MM.1S (cell line): ENCODE results near the gene COMMD4.

Experiments
- DNase-seq: peaks from one replicate; pipeline ENCODE4 v3.0.0-alpha.2; 2015
- H2AFZ ChIP-seq: fragments of 300-600 bp; sonication (generic); 2 replicates; pipeline ENCODE4 v1.6.0; 2016; ENCODE audit warnings: antibody characterized with exemption, low read length
- H3F3A ChIP-seq: fragments of 300-600 bp; sonication (generic); 2 replicates; pipeline ENCODE4 v1.6.1; 2016; ENCODE audit warnings: mild to moderate bottlenecking, antibody characterized with exemption, low read length, moderate library complexity, mixed read lengths; ENCODE audit not compliant: insufficient read depth
- H3K27ac ChIP-seq: fragments of 300-600 bp; sonication (generic); 2 replicates; pipeline ENCODE4 v1.5.1; 2016; ENCODE audit warnings: mild to moderate bottlenecking, low read length
- H3K27me3 ChIP-seq: fragments of 300-600 bp; sonication (generic); replicated peaks from 2 replicates; pipeline ENCODE4 v1.6.0; 2016; ENCODE audit warnings: low read length; ENCODE audit not compliant: insufficient read depth
- H3K36me3 ChIP-seq: fragments of 300-600 bp; sonication (generic); replicated peaks from 2 replicates; pipeline ENCODE4 v1.6.1; 2016; ENCODE audit warnings: mild to moderate bottlenecking, low read length, mixed read lengths; ENCODE audit not compliant: insufficient read depth
- H3K4me1 ChIP-seq: fragments of 300-600 bp; sonication (generic); 2 replicates; pipeline ENCODE4 v1.6.1; 2016; ENCODE audit warnings: low read length, mixed read lengths
- H3K4me2 ChIP-seq: fragments of 300-600 bp; sonication (generic); 2 replicates; pipeline ENCODE4 v1.6.0; 2016; ENCODE audit warnings: low read depth, low read length
- H3K4me3 ChIP-seq: fragments of 300-600 bp; sonication (generic); 2 replicates; pipeline ENCODE4 v1.5.1; 2016; ENCODE audit warnings: low read length, mixed read lengths
- H3K79me2 ChIP-seq: fragments of 300-600 bp; sonication (generic); 2 replicates; pipeline ENCODE4 v1.6.1; 2016; ENCODE audit warnings: mixed run types, low read length, mixed read lengths
- H3K9ac ChIP-seq: fragments of 300-600 bp; sonication (generic); 2 replicates; pipeline ENCODE4 v1.6.1; 2016; ENCODE audit warnings: low read length, mixed read lengths
- H3K9me2 ChIP-seq: fragments of 300-600 bp; sonication (generic); replicated peaks from 2 replicates; pipeline ENCODE4 v1.6.1; 2016; ENCODE audit warnings: mild to moderate bottlenecking, low read length, mixed read lengths; ENCODE audit not compliant: insufficient read depth
- H3K9me3 ChIP-seq: fragments of 300-600 bp; sonication (generic); replicated peaks from 2 replicates; pipeline ENCODE4 v1.6.1; 2016; ENCODE audit warnings: mild to moderate bottlenecking, low read length, mixed read lengths; ENCODE audit not compliant: insufficient read depth
- H4K20me1 ChIP-seq: fragments of 300-600 bp; sonication (generic); 2 replicates; pipeline ENCODE4 v1.6.1; 2016; ENCODE audit warnings: mild to moderate bottlenecking, low read length, moderate library complexity, mixed read lengths; ENCODE audit not compliant: insufficient read depth
- EZH2 ChIP-seq: fragments of 300-600 bp; sonication (generic); optimal IDR thresholded peaks from 2 replicates; pipeline ENCODE3; 2017; ENCODE audit warnings: low read depth, mild to moderate bottlenecking, antibody characterized with exemption, low read length, mixed read lengths
- EZH2phosphoT487 ChIP-seq: fragments of 300-600 bp; sonication (generic); IDR thresholded peaks from 2 replicates; pipeline ENCODE4 v1.6.1; 2018; ENCODE audit warnings: antibody characterized with exemption, low read length
- TF ChIP-seq, protein P1 (sequence below): fragments of 300-600 bp; sonication (generic); IDR thresholded peaks from 2 replicates; pipeline ENCODE4 v1.5.1; 2016; ENCODE audit warnings: antibody characterized with exemption, low read length, mixed read lengths

Gene COMMD4

DNA sequence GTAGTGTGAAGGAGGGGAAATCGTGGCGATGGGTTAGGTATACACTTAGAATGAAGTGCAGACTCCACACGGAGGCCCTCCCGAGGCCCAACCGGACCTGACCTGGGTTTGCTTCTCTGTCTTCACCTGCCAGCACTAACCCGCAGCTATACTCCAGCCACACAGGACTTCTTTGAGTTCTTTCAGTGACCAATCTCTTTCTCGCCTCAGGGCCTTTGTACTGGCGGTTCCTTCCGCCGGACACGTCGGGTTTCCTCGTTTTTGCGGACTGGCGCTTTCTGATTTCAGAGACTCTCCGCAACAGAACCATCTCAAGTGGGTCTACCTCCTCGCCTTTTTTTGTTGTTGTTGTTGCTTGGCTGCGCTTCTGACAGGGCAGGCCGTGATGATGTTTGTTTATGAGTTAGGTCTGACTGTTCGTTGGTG, 10.9 kb downstream of the COMMD4 start, which contains the start of gene NEIL1:
Gene NEIL1 (plus strand): TSS at position 244 of the 426 bp plus-strand sequence. CDS start 1,867 bp downstream, outside the sequence.
- DNase-seq, result peak; percentile 39
- Histone ChIP-seq H3K9ac (peak within 1 kb of the TSS; percentile 51; the same call in 1 of the 2 replicates), H3K9me3 (no peaks in the 10 kb centered on the region), H3K9me2 (no peaks in the 10 kb centered on the region), H4K20me1 (no peaks in the 10 kb centered on the region), H3K4me2 (peak within 1 kb of the TSS; percentile 92), H3K79me2 (no peaks in the 10 kb centered on the region), H3K27ac (peak within 1 kb of the TSS; percentile 38; the same call in 1 of the 2 replicates), H3K4me3 (peak within 1 kb of the TSS; percentile 84), H3K4me1 (no peaks in the 10 kb centered on the region), H2AFZ (peak within 1 kb of the TSS; percentile 76), H3F3A (no peaks in the 10 kb centered on the region), H3K27me3 (no peaks in the 10 kb centered on the region), H3K36me3 (no peaks in the 10 kb centered on the region)
- TF ChIP-seq, protein P1, sequence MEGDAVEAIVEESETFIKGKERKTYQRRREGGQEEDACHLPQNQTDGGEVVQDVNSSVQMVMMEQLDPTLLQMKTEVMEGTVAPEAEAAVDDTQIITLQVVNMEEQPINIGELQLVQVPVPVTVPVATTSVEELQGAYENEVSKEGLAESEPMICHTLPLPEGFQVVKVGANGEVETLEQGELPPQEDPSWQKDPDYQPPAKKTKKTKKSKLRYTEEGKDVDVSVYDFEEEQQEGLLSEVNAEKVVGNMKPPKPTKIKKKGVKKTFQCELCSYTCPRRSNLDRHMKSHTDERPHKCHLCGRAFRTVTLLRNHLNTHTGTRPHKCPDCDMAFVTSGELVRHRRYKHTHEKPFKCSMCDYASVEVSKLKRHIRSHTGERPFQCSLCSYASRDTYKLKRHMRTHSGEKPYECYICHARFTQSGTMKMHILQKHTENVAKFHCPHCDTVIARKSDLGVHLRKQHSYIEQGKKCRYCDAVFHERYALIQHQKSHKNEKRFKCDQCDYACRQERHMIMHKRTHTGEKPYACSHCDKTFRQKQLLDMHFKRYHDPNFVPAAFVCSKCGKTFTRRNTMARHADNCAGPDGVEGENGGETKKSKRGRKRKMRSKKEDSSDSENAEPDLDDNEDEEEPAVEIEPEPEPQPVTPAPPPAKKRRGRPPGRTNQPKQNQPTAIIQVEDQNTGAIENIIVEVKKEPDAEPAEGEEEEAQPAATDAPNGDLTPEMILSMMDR, result no peak

DNA sequence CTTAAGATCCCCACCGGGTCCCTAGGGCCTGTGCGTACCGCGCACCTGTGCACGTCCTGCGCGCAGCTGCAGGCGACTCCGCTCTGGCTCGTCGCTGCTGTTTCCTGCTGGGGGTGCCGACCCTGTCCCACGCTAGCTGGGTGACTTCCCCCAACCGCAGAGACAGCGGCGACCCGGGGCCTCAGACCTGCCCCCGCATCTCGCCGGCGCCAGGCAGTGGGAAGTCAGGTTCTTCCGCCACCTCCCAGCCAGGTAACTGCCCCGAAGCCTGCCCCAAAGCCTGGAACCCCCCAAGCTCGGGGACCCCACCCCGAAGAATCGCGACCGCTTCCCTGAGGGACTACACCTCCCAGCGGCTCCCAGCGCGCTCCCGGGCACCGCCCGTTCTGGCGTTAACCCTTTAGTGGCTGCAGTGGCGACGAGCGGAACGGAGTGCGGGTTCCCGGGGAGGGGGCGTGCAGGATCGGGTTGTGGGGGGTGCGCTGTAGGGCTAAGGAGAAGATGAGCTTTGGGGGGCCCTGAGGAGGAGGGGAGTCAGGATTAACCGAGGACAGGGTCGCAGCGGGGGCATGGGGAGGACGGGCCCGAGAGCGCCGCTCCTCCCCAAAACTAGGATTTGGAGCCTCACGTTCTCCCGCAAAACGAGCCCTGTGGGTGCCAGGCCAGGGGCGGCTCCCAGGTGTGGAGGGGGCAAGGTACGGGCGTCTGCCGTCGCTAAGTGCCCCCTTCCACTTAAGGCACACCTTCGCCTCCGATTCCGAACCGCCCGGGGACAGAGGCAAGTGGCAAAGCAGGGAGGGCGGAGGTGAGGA, 11.6 kb downstream of the COMMD4 start:
- Histone ChIP-seq H3K9ac (peak overlapping the region; percentile 51; the same call in 1 of the 2 replicates), H2AFZ (peak overlapping the region; percentile 76), H3K4me3 (peak overlapping the region; percentile 84), H3K36me3 (no peaks in the 10 kb centered on the region), H3K4me1 (no peaks in the 10 kb centered on the region), H3K27ac (peak overlapping the region; percentile 38; the same call in 1 of the 2 replicates), H3K4me2 (peak overlapping the region; percentile 92), H3K9me3 (no peaks in the 10 kb centered on the region), H3K9me2 (no peaks in the 10 kb centered on the region), H3F3A (no peaks in the 10 kb centered on the region), H3K27me3 (no peaks in the 10 kb centered on the region), H4K20me1 (no peaks in the 10 kb centered on the region), H3K79me2 (no peaks in the 10 kb centered on the region)
- TF ChIP-seq EZH2phosphoT487, result no peak
- no peak for TF ChIP-seq EZH2
- TF ChIP-seq, protein P1, result no peak
- DNase-seq, result peak; percentile 56

DNA sequence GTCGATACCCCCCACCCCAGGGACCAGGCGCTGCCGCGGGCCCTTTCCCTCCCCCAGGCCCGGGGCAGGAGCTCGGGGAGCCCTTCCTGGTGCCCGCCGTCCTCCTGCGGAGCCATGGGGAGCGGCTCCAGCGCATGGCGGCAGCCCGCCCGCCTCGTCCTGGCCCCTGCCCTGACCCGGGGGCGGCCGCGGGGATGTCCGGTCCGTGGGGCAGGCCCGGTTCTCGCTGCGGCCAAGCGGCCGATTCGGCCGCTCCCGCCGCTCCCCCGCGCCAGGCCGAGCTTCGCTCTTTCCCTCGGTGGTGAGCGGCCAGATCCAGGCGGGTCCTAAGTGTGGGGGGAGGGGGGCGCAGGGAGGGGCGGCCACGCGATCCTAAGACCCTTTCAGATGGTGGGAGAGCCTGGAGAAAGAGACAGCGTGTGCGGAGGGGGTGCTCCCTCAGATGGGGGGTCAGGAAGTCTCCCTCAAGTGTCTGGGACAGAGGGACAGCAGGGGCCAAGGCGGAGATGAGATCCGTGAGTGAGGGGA, 12.2 kb downstream of the COMMD4 start:
- Histone ChIP-seq H3K27ac (no peak overlapping the region), H3K36me3 (no peaks in the 10 kb centered on the region), H2AFZ (peak overlapping the region; percentile 76), H3K27me3 (no peaks in the 10 kb centered on the region), H3K9me2 (no peaks in the 10 kb centered on the region), H4K20me1 (no peaks in the 10 kb centered on the region), H3K4me3 (peak overlapping the region; percentile 84), H3K79me2 (no peaks in the 10 kb centered on the region), H3K9me3 (no peaks in the 10 kb centered on the region), H3K4me2 (peak overlapping the region; percentile 92), H3F3A (no peaks in the 10 kb centered on the region), H3K4me1 (no peaks in the 10 kb centered on the region), H3K9ac (peak overlapping the region; percentile 51; the same call in 1 of the 2 replicates)
- no peak for DNase-seq
- TF ChIP-seq EZH2 (no peak), EZH2phosphoT487 (no peak)
- TF ChIP-seq, protein P1, result no peak
